ENCODE measurements around the gene PPP1R12B.
"Not testable (repeated sequence)": the region's sequence is repeated elsewhere in the genome, so short reads cannot be mapped to it uniquely, and the experiment has no call there.

GRCh38 chr1:202620036-202620435, 271.5 kb downstream of the PPP1R12B start:
- TF ChIP-seq, protein P1, sequence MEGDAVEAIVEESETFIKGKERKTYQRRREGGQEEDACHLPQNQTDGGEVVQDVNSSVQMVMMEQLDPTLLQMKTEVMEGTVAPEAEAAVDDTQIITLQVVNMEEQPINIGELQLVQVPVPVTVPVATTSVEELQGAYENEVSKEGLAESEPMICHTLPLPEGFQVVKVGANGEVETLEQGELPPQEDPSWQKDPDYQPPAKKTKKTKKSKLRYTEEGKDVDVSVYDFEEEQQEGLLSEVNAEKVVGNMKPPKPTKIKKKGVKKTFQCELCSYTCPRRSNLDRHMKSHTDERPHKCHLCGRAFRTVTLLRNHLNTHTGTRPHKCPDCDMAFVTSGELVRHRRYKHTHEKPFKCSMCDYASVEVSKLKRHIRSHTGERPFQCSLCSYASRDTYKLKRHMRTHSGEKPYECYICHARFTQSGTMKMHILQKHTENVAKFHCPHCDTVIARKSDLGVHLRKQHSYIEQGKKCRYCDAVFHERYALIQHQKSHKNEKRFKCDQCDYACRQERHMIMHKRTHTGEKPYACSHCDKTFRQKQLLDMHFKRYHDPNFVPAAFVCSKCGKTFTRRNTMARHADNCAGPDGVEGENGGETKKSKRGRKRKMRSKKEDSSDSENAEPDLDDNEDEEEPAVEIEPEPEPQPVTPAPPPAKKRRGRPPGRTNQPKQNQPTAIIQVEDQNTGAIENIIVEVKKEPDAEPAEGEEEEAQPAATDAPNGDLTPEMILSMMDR (IDR thresholded peaks at IDR 0.05), result not testable (repeated sequence)
- TF ChIP-seq POLR2A, EP300 (IDR thresholded peaks at IDR 0.05): not testable (repeated sequence)

Measured in ovary (tissue), 3 donors.